ENCODE data around the gene ZNF451.
"Not testable (repeated sequence)": the region's sequence is repeated elsewhere in the genome, so short reads cannot be mapped to it uniquely, and the experiment has no call there.

The ZNF451 gene

DNA sequence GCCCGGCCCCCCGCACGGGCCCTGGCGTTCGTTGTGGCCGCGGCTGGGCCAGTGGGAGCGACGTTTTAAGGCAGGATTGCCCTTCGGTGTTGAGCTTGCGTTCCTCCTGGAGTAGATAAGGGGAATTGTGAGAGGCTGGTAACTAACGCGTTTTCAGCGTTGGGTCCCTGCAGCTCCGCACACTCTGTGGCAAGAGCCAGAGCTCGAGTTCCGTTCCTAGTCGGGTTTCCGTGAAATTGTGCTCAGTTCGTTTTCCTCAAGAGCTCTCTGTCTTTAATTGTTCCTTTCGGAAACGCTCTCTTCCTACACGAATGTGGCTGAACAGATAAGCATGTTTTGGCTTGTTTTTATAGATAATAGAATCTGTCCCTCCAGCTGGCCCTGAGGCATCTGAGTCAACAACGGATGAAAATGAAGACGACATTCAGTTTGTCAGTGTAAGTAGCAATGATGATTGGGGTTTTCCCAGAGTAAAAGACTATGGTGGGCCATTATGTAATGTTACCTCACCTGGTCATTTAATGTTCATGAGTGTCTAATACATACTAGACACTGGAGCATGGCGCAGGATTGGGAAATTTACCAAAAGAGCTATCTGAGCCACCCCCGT is 575 bp downstream of the ZNF451 start:
- not testable (repeated sequence) for H3K9me3 ChIP-seq (ENCODE audit: control insufficient read depth in 2 of 2, low read length in 2 of 2); H3K36me3 ChIP-seq (ENCODE audit: control insufficient read depth in 2 of 2, insufficient read depth in 2 of 2, low read length in 2 of 2); H3K9ac ChIP-seq (ENCODE audit: low read length in 2 of 2); H3K27me3 ChIP-seq (ENCODE audit: control insufficient read depth in 1 of 2, insufficient read depth in 2 of 2, low read length in 2 of 2); H3K4me1 ChIP-seq (ENCODE audit: control insufficient read depth, insufficient read depth, low read length)
- peak overlapping the region; percentile 43 for H3K27ac ChIP-seq (ENCODE audit: low read length)
- H3K4me3 ChIP-seq (ENCODE audit: low read length in 2 of 2), result peak overlapping the region in 1 of 2 donors; percentile 72

DNA sequence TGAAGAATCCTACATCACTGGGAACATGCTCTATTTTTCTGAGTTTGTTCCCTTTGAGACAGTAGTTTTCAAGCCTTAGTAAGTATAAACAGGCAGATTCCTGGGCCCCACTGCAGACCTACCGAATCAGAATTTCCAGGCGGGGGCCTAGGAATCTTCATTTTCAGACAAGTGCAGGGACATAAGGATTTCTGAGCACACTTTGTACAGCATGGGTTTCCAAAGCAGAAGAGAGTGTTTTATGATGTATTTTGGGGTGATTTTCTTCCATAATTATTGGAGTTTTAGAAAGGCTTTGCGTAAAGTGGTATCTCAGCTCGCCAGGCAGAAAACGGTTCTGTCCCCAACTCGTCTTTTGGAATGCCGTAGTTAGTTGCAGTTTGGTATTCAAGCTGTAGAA is 1.4 kb downstream of the ZNF451 start:
- not testable (repeated sequence) for H3K27ac ChIP-seq (ENCODE audit: low read length); H3K36me3 ChIP-seq (ENCODE audit: control insufficient read depth in 2 of 2, insufficient read depth in 2 of 2, low read length in 2 of 2); H3K27me3 ChIP-seq (ENCODE audit: control insufficient read depth in 1 of 2, insufficient read depth in 2 of 2, low read length in 2 of 2); H3K9ac ChIP-seq (ENCODE audit: low read length in 2 of 2); H3K4me1 ChIP-seq (ENCODE audit: control insufficient read depth, insufficient read depth, low read length); H3K4me3 ChIP-seq (ENCODE audit: low read length in 2 of 2); H3K9me3 ChIP-seq (ENCODE audit: control insufficient read depth in 2 of 2, low read length in 2 of 2)

- Histone ChIP-seq H3K9ac (ENCODE audit: low read length in 2 of 2) (no peak overlapping the region), H3K4me1 (ENCODE audit: control insufficient read depth, insufficient read depth, low read length) (peaks cover 2% of the 10 kb centered on the region), H3K27ac (ENCODE audit: low read length) (no peak overlapping the region), H3K9me3 (ENCODE audit: control insufficient read depth in 2 of 2, low read length in 2 of 2) (no peaks in the 10 kb centered on the region), H3K27me3 (ENCODE audit: control insufficient read depth in 1 of 2, insufficient read depth in 2 of 2, low read length in 2 of 2) (no peaks in the 10 kb centered on the region), H3K36me3 (ENCODE audit: control insufficient read depth in 2 of 2, insufficient read depth in 2 of 2, low read length in 2 of 2) (peaks cover 6 to 8% of the 10 kb centered on the region in 2 donors), H3K4me3 (ENCODE audit: low read length in 2 of 2) (no peak overlapping the region)
Measured at GRCh38 chr6:57094689-57095088, 4.7 kb downstream of the ZNF451 start.

DNA sequence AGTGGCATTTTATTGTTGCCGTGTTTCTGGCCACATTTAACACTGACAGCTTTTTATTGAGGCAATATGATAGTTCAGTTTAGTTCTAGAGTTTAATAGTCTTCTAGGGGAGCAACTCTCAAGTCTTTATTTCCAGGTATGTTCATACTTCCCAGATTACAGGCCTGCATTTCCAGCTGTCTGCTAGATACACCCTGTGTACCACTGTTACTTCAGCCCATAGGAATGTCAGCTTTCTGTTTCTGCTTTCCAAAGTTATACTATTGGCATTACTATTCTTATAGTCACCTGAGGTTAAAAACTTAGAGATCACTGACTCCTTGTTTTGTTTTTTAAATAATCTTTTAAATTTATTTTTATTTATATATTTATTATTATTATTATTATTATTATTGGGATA is 7.6 kb downstream of the ZNF451 start:
- Histone ChIP-seq H3K27ac (ENCODE audit: low read length) (no peak overlapping the region), H3K9me3 (ENCODE audit: control insufficient read depth in 2 of 2, low read length in 2 of 2) (no peaks in the 10 kb centered on the region), H3K9ac (ENCODE audit: low read length in 2 of 2) (no peak overlapping the region), H3K27me3 (ENCODE audit: control insufficient read depth in 1 of 2, insufficient read depth in 2 of 2, low read length in 2 of 2) (no peaks in the 10 kb centered on the region), H3K4me1 (ENCODE audit: control insufficient read depth, insufficient read depth, low read length) (no peaks in the 10 kb centered on the region), H3K4me3 (ENCODE audit: low read length in 2 of 2) (no peak overlapping the region), H3K36me3 (ENCODE audit: control insufficient read depth in 2 of 2, insufficient read depth in 2 of 2, low read length in 2 of 2) (peaks cover 23 to 33% of the 10 kb centered on the region in 2 donors)

DNA sequence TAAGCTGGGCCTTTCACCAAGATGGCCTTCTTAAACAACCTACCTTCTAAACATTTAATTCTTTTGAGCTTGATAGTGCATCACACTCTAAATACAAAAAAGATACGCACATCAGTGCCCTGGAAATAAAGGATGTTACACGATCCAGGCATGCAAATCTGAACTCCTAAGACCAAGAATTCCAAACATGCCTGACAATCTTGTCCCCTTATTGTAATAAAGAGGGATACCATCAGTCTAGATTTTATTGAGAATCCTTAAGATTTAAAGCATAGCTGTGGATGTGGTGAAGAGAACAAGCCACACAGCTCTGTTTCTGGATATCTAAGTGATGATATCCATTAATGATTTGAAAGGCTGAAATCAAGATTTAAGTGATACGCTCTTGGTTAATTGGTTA is 13.0 kb downstream of the ZNF451 start:
- Histone ChIP-seq H3K9me3 (ENCODE audit: control insufficient read depth in 2 of 2, low read length in 2 of 2) (no peaks in the 10 kb centered on the region), H3K4me3 (ENCODE audit: low read length in 2 of 2) (no peak overlapping the region), H3K36me3 (ENCODE audit: control insufficient read depth in 2 of 2, insufficient read depth in 2 of 2, low read length in 2 of 2) (peaks cover 24 to 38% of the 10 kb centered on the region in 2 donors), H3K27me3 (ENCODE audit: control insufficient read depth in 1 of 2, insufficient read depth in 2 of 2, low read length in 2 of 2) (no peaks in the 10 kb centered on the region), H3K27ac (ENCODE audit: low read length) (no peak overlapping the region), H3K9ac (ENCODE audit: low read length in 2 of 2) (no peak overlapping the region), H3K4me1 (ENCODE audit: control insufficient read depth, insufficient read depth, low read length) (no peaks in the 10 kb centered on the region)

- Histone ChIP-seq H3K4me3 (ENCODE audit: low read length in 2 of 2) (no peak overlapping the region), H3K4me1 (ENCODE audit: control insufficient read depth, insufficient read depth, low read length) (no peaks in the 10 kb centered on the region), H3K27ac (ENCODE audit: low read length) (no peak overlapping the region), H3K9me3 (ENCODE audit: control insufficient read depth in 2 of 2, low read length in 2 of 2) (no peaks in the 10 kb centered on the region), H3K27me3 (ENCODE audit: control insufficient read depth in 1 of 2, insufficient read depth in 2 of 2, low read length in 2 of 2) (no peaks in the 10 kb centered on the region), H3K9ac (ENCODE audit: low read length in 2 of 2) (no peak overlapping the region), H3K36me3 (ENCODE audit: control insufficient read depth in 2 of 2, insufficient read depth in 2 of 2, low read length in 2 of 2) (peaks cover 22 to 32% of the 10 kb centered on the region in 2 donors)
Measured at GRCh38 chr6:57104336-57104735, 14.3 kb downstream of the ZNF451 start.

- Histone ChIP-seq H3K27ac (ENCODE audit: low read length) (no peak overlapping the region), H3K27me3 (ENCODE audit: control insufficient read depth in 1 of 2, insufficient read depth in 2 of 2, low read length in 2 of 2) (no peaks in the 10 kb centered on the region), H3K4me3 (ENCODE audit: low read length in 2 of 2) (no peak overlapping the region), H3K4me1 (ENCODE audit: control insufficient read depth, insufficient read depth, low read length) (no peaks in the 10 kb centered on the region), H3K9ac (ENCODE audit: low read length in 2 of 2) (no peak overlapping the region), H3K9me3 (ENCODE audit: control insufficient read depth in 2 of 2, low read length in 2 of 2) (no peaks in the 10 kb centered on the region), H3K36me3 (ENCODE audit: control insufficient read depth in 2 of 2, insufficient read depth in 2 of 2, low read length in 2 of 2) (peaks cover 3 to 10% of the 10 kb centered on the region in 2 donors)
Measured at GRCh38 chr6:57106990-57107389, 17.0 kb downstream of the ZNF451 start.

DNA sequence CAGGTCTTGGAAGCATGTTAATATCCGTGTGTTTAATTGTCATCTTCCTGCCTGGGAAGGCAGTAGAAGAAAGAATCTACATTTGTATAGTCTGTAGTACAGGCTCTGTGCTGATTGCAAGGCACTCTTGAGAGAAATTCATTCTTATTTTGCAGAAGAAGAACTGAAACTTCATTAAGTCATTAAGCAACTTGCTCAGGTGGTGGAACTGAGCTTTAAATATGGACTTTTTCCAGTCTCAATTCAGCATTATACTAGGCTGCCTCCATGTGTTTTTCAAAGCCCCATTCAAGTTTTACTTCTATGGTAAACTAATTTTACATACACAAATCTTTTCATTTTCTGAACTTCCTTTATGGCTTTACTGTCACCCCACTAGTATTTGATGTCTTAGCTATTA is 18.7 kb downstream of the ZNF451 start:
- Histone ChIP-seq H3K9ac (ENCODE audit: low read length in 2 of 2) (no peak overlapping the region), H3K9me3 (ENCODE audit: control insufficient read depth in 2 of 2, low read length in 2 of 2) (no peaks in the 10 kb centered on the region), H3K27me3 (ENCODE audit: control insufficient read depth in 1 of 2, insufficient read depth in 2 of 2, low read length in 2 of 2) (no peaks in the 10 kb centered on the region), H3K4me3 (ENCODE audit: low read length in 2 of 2) (no peak overlapping the region), H3K27ac (ENCODE audit: low read length) (no peak overlapping the region), H3K36me3 (ENCODE audit: control insufficient read depth in 2 of 2, insufficient read depth in 2 of 2, low read length in 2 of 2) (no peaks in the 10 kb centered on the region), H3K4me1 (ENCODE audit: control insufficient read depth, insufficient read depth, low read length) (no peaks in the 10 kb centered on the region)

- no peak overlapping the region for H3K27ac ChIP-seq (ENCODE audit: low read length)
- no peak overlapping the region for H3K4me3 ChIP-seq (ENCODE audit: low read length in 2 of 2)
- H3K36me3 ChIP-seq (ENCODE audit: control insufficient read depth in 2 of 2, insufficient read depth in 2 of 2, low read length in 2 of 2), result no peaks in the 10 kb centered on the region
- H3K27me3 ChIP-seq (ENCODE audit: control insufficient read depth in 1 of 2, insufficient read depth in 2 of 2, low read length in 2 of 2), result no peaks in the 10 kb centered on the region
- no peaks in the 10 kb centered on the region for H3K4me1 ChIP-seq (ENCODE audit: control insufficient read depth, insufficient read depth, low read length)
- no peaks in the 10 kb centered on the region for H3K9me3 ChIP-seq (ENCODE audit: control insufficient read depth in 2 of 2, low read length in 2 of 2)
- no peak overlapping the region for H3K9ac ChIP-seq (ENCODE audit: low read length in 2 of 2)
Measured at GRCh38 chr6:57109880-57110279, 19.9 kb downstream of the ZNF451 start.

DNA sequence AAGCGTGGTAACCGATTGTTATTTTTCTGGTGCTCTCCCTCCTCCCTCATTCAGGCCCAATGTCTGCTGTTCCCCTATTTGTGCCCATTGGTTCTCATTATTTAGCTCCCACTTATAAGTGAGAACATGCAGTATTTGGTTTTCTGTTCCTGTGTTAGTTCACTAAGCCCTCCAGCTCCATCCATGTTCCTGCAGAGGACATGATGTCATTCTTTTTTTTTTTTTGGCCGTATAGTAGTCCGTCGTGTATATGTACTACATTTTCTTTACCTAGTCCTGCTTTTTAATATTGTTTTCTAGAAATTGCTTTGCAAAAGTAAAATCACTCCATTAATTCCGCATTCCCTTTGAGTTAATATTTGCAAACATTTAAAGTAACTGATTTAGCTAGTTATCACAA is 23.1 kb downstream of the ZNF451 start:
- H3K27ac ChIP-seq (ENCODE audit: low read length), result no peak overlapping the region

GRCh38 chr6:57116776-57117175 is 26.8 kb downstream of the ZNF451 start:
- no peaks in the 10 kb centered on the region for H3K36me3 ChIP-seq (ENCODE audit: control insufficient read depth in 2 of 2, insufficient read depth in 2 of 2, low read length in 2 of 2)
- no peak overlapping the region for H3K4me3 ChIP-seq (ENCODE audit: low read length in 2 of 2)
- H3K27me3 ChIP-seq (ENCODE audit: control insufficient read depth in 1 of 2, insufficient read depth in 2 of 2, low read length in 2 of 2), result no peaks in the 10 kb centered on the region
- H3K9me3 ChIP-seq (ENCODE audit: control insufficient read depth in 2 of 2, low read length in 2 of 2), result no peaks in the 10 kb centered on the region
- H3K9ac ChIP-seq (ENCODE audit: low read length in 2 of 2), result no peak overlapping the region
- no peaks in the 10 kb centered on the region for H3K4me1 ChIP-seq (ENCODE audit: control insufficient read depth, insufficient read depth, low read length)
- no peak overlapping the region for H3K27ac ChIP-seq (ENCODE audit: low read length)

More for the DNA sequence above, 23.1 kb downstream of the ZNF451 start:
- Histone ChIP-seq H3K36me3 (ENCODE audit: control insufficient read depth in 2 of 2, insufficient read depth in 2 of 2, low read length in 2 of 2) (no peaks in the 10 kb centered on the region), H3K4me3 (ENCODE audit: low read length in 2 of 2) (no peak overlapping the region), H3K9me3 (ENCODE audit: control insufficient read depth in 2 of 2, low read length in 2 of 2) (no peaks in the 10 kb centered on the region), H3K9ac (ENCODE audit: low read length in 2 of 2) (no peak overlapping the region), H3K4me1 (ENCODE audit: control insufficient read depth, insufficient read depth, low read length) (no peaks in the 10 kb centered on the region), H3K27me3 (ENCODE audit: control insufficient read depth in 1 of 2, insufficient read depth in 2 of 2, low read length in 2 of 2) (no peaks in the 10 kb centered on the region)

Measured in stomach smooth muscle (tissue), 2 donors.